Measurements from ENCODE around the gene PSMB11.

Gene PSMB11

GRCh38 chr14:23066368-23066767 lies 24.4 kb downstream of the PSMB11 start:
- no peaks in the 10 kb centered on the region for H3K27me3 ChIP-seq (ENCODE audit: control insufficient read depth, insufficient read depth, low read length)
- no peaks in the 10 kb centered on the region for H3K9me3 ChIP-seq (ENCODE audit: control insufficient read depth, insufficient read depth, low read depth, low read length)
- H3K36me3 ChIP-seq (ENCODE audit: control insufficient read depth, insufficient read depth, low read length): peaks cover 75% of the 10 kb centered on the region
- peaks cover 25% of the 10 kb centered on the region; the same call in 1 of the 2 replicates for H3K4me1 ChIP-seq (ENCODE audit: control insufficient read depth, insufficient read depth, low read length)
- H3K4me3 ChIP-seq (ENCODE audit: low read depth, low read length): no peak overlapping the region
- H3K27ac ChIP-seq (ENCODE audit: low read depth, low read length): no peak overlapping the region
- no peak overlapping the region for H3K9ac ChIP-seq (ENCODE audit: low read length)

- H3K36me3 ChIP-seq (ENCODE audit: control insufficient read depth, insufficient read depth, low read length): peaks cover 70% of the 10 kb centered on the region
- no peak overlapping the region for H3K27ac ChIP-seq (ENCODE audit: low read depth, low read length)
Measured at GRCh38 chr14:23066855-23067744, 25.1 kb downstream of the PSMB11 start.

DNA sequence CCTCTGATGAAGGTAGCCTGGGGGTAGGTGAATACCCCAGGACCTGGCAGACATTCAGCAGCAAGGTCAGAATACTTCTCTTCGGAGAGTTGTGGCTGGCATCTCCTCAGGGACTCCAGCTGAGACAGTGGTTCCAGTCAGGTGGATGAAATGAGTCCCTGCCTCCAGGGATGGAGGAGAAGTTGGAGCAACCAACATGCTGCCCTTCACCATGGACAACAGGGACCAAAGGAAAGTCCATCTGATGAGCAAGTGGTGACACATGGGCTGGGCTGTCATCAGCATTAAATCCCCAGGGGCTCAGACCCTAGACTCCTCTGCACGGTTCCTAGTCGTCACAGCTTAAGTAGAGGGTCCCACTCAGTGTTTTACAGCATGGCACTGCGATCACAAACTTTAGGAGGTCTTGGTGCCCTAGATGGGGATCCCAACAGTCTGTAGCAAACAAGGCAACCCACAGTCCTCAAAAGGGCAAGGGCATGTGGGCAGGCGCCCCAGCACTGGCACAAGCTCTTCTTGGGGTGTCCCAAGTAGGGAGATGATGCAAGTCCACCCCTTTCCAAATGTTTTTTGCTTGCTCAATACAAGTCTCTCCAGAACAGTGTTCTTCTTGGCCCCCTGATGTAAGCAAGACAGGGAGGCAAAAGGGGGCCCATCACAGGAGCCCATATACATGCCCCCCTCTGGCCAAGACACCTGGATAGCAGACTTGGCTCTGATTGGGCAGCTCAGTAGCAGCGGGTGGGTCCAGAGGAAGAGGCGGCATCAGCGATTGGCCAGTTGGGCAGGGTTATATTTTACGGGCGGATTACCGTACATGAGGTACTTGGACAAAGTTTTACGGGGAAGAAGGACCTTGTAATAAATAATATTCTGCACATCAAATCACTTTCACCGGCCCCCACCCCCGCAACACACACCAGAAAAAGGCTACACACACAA lies 26.1 kb downstream of the PSMB11 start:
- no peak overlapping the region for H3K4me3 ChIP-seq (ENCODE audit: low read depth, low read length)
- no peak overlapping the region for H3K27ac ChIP-seq (ENCODE audit: low read depth, low read length)
- H3K9ac ChIP-seq (ENCODE audit: low read length): no peak overlapping the region
- no peaks in the 10 kb centered on the region for H3K27me3 ChIP-seq (ENCODE audit: control insufficient read depth, insufficient read depth, low read length)
- H3K36me3 ChIP-seq (ENCODE audit: control insufficient read depth, insufficient read depth, low read length): peaks cover 70% of the 10 kb centered on the region
- no peaks in the 10 kb centered on the region for H3K9me3 ChIP-seq (ENCODE audit: control insufficient read depth, insufficient read depth, low read depth, low read length)
- peaks cover 31% of the 10 kb centered on the region for H3K4me1 ChIP-seq (ENCODE audit: control insufficient read depth, insufficient read depth, low read length)

More at GRCh38 chr14:23066855-23067744, 25.1 kb downstream of the PSMB11 start:
- Histone ChIP-seq H3K4me3 (ENCODE audit: low read depth, low read length) (no peak overlapping the region), H3K9me3 (ENCODE audit: control insufficient read depth, insufficient read depth, low read depth, low read length) (no peaks in the 10 kb centered on the region), H3K4me1 (ENCODE audit: control insufficient read depth, insufficient read depth, low read length) (peaks cover 29% of the 10 kb centered on the region), H3K9ac (ENCODE audit: low read length) (no peak overlapping the region), H3K27me3 (ENCODE audit: control insufficient read depth, insufficient read depth, low read length) (no peaks in the 10 kb centered on the region)

DNA sequence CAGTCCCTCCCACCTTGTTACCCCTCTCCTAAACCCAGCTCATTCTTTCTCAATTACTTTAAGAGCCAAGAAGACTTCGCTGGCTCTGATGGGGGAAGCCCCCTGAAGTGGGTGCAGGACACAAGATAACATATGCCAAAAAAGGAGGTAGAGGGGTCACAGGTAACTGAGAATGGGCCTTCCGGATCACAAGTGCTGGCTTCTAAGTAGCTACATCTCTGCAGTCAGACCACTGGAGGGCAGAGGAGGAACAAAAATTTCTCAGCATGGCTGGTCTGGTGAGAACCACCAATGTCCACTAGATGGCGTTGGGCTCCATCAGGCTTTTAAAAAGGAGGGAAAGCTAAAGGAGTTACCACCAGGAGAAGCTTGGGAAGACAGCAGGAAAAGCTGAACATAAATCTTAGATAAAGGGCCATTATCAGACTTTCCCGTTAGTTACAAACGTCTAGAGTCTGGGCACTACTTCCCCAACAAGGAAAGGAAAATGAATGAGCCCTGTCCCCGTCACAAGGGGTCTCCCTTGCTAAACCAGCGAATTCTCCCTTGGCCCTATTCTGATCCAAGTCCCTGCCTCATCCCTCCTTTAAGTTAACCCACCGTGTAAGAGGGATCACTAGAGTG lies 26.9 kb downstream of the PSMB11 start:
- Histone ChIP-seq H3K27me3 (ENCODE audit: control insufficient read depth, insufficient read depth, low read length) (no peaks in the 10 kb centered on the region), H3K27ac (ENCODE audit: low read depth, low read length) (no peak overlapping the region), H3K4me3 (ENCODE audit: low read depth, low read length) (no peak overlapping the region), H3K9ac (ENCODE audit: low read length) (no peak overlapping the region), H3K9me3 (ENCODE audit: control insufficient read depth, insufficient read depth, low read depth, low read length) (no peaks in the 10 kb centered on the region), H3K36me3 (ENCODE audit: control insufficient read depth, insufficient read depth, low read length) (peaks cover 64% of the 10 kb centered on the region), H3K4me1 (ENCODE audit: control insufficient read depth, insufficient read depth, low read length) (peaks cover 31% of the 10 kb centered on the region)

DNA sequence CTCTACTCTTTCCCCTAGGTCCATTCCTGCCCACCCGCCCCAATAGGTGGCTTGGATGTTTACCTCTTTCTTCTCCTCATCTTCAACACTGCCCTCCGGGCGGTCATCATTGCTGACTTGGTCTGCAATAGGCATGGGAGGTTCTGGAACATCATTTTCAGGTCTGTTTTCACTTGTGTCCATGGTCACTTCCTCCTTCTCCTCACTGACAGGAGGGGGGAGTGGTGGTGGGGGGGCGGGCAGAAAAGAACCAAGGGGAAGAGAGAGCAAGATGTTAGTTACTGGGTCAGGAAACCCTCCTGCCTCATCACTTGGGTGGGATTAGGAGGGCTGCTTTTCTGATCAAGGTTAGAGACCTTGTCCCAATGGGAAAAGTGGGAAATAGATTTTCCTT lies 27.4 kb downstream of the PSMB11 start:
- peaks cover 31% of the 10 kb centered on the region for H3K4me1 ChIP-seq (ENCODE audit: control insufficient read depth, insufficient read depth, low read length)

GRCh38 chr14:23070262-23071129 lies 28.5 kb downstream of the PSMB11 start:
- H3K27ac ChIP-seq (ENCODE audit: low read depth, low read length): peak overlapping the region; percentile 89
- peaks cover 31% of the 10 kb centered on the region for H3K4me1 ChIP-seq (ENCODE audit: control insufficient read depth, insufficient read depth, low read length)
- peak overlapping the region; percentile 97 for H3K9ac ChIP-seq (ENCODE audit: low read length)
- peak overlapping the region; percentile 98 for H3K4me3 ChIP-seq (ENCODE audit: low read depth, low read length)
- no peaks in the 10 kb centered on the region for H3K9me3 ChIP-seq (ENCODE audit: control insufficient read depth, insufficient read depth, low read depth, low read length)
- peaks cover 61% of the 10 kb centered on the region for H3K36me3 ChIP-seq (ENCODE audit: control insufficient read depth, insufficient read depth, low read length)
- no peaks in the 10 kb centered on the region for H3K27me3 ChIP-seq (ENCODE audit: control insufficient read depth, insufficient read depth, low read length)

More for the DNA sequence above, 27.4 kb downstream of the PSMB11 start:
- H3K9me3 ChIP-seq (ENCODE audit: control insufficient read depth, insufficient read depth, low read depth, low read length): no peaks in the 10 kb centered on the region
- H3K9ac ChIP-seq (ENCODE audit: low read length): no peak overlapping the region
- H3K27me3 ChIP-seq (ENCODE audit: control insufficient read depth, insufficient read depth, low read length): no peaks in the 10 kb centered on the region
- no peak overlapping the region for H3K27ac ChIP-seq (ENCODE audit: low read depth, low read length)
- H3K36me3 ChIP-seq (ENCODE audit: control insufficient read depth, insufficient read depth, low read length): peaks cover 61% of the 10 kb centered on the region
- H3K4me3 ChIP-seq (ENCODE audit: low read depth, low read length): no peak overlapping the region

- H3K9ac ChIP-seq (ENCODE audit: low read length): peak overlapping the region; percentile 97
- peaks cover 61% of the 10 kb centered on the region for H3K36me3 ChIP-seq (ENCODE audit: control insufficient read depth, insufficient read depth, low read length)
- peak overlapping the region; percentile 89 for H3K27ac ChIP-seq (ENCODE audit: low read depth, low read length)
- no peaks in the 10 kb centered on the region for H3K9me3 ChIP-seq (ENCODE audit: control insufficient read depth, insufficient read depth, low read depth, low read length)
- peak overlapping the region; percentile 98 for H3K4me3 ChIP-seq (ENCODE audit: low read depth, low read length)
- H3K4me1 ChIP-seq (ENCODE audit: control insufficient read depth, insufficient read depth, low read length): peaks cover 38% of the 10 kb centered on the region
- H3K27me3 ChIP-seq (ENCODE audit: control insufficient read depth, insufficient read depth, low read length): no peaks in the 10 kb centered on the region
Measured at GRCh38 chr14:23071244-23071920, 29.4 kb downstream of the PSMB11 start.

- no peaks in the 10 kb centered on the region for H3K27me3 ChIP-seq (ENCODE audit: control insufficient read depth, insufficient read depth, low read length)
- H3K4me3 ChIP-seq (ENCODE audit: low read depth, low read length): peak overlapping the region; percentile 98
- H3K9ac ChIP-seq (ENCODE audit: low read length): no peak overlapping the region
- H3K9me3 ChIP-seq (ENCODE audit: control insufficient read depth, insufficient read depth, low read depth, low read length): no peaks in the 10 kb centered on the region
- H3K4me1 ChIP-seq (ENCODE audit: control insufficient read depth, insufficient read depth, low read length): peaks cover 40% of the 10 kb centered on the region
- peaks cover 62% of the 10 kb centered on the region for H3K36me3 ChIP-seq (ENCODE audit: control insufficient read depth, insufficient read depth, low read length)
- H3K27ac ChIP-seq (ENCODE audit: low read depth, low read length): no peak overlapping the region; the same call in 1 of the 2 replicates
Measured at GRCh38 chr14:23071921-23072539, 30.0 kb downstream of the PSMB11 start.

GRCh38 chr14:23074906-23075305 lies 32.9 kb downstream of the PSMB11 start:
- Histone ChIP-seq H3K4me3 (ENCODE audit: low read depth, low read length) (no peak overlapping the region), H3K9me3 (ENCODE audit: control insufficient read depth, insufficient read depth, low read depth, low read length) (no peaks in the 10 kb centered on the region), H3K36me3 (ENCODE audit: control insufficient read depth, insufficient read depth, low read length) (peaks cover 70% of the 10 kb centered on the region), H3K27me3 (ENCODE audit: control insufficient read depth, insufficient read depth, low read length) (no peaks in the 10 kb centered on the region), H3K4me1 (ENCODE audit: control insufficient read depth, insufficient read depth, low read length) (peaks cover 30% of the 10 kb centered on the region), H3K9ac (ENCODE audit: low read length) (no peak overlapping the region), H3K27ac (ENCODE audit: low read depth, low read length) (no peak overlapping the region)
